Suppressor macrophage treated with lipopolysaccharide for 4 hours (primary cell): ENCODE measurements around the gene B3GLCT.
A peak's percentile ranks its signal among the peaks of the same experiment; 100 is the strongest.
"Not testable (repeated sequence)": the region's sequence is repeated elsewhere in the genome, so short reads cannot be mapped to it uniquely, and the experiment has no call there.

Source experiments
- DNase-seq: peaks from one replicate; pipeline ENCODE4 v3.0.0-alpha.2; 2020

B3GLCT gene

DNA sequence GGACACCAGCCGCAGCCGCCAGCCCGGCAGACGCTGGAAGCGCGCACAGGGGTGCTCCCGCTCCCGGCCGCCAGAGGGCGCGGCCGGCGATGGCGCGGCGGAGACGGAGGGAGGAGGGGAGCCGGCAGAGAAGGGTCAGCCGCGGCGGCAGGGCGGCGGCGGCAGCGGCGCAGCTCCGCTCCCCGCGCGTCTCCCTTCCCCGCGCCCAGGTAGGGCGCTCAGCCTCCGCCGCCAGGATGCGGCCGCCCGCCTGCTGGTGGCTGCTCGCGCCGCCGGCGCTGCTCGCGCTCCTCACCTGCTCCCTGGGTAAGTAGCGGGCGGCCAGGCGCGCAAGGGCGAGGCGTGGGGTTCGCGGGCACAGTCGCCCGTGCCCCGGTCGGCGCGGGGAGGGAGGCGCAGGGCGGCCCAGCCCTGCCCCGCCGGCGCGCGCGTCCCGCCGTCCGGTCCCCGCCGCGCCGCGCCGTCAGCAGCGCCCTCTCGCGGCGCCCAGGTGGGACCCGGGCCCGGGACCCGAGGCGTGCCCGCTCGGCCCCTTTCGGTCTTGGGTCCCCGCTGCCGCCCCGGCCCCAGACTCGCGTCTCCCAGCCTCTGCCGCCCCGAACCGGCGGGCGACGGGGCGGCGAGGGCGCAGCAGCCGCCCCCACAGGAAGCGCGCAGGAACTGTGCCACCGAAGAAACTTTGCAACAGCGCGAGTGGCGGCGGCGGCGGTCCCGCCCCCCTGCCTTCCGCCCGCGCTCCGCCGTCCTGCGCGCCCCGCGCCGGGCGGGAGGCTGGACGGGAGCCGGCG is at the start of gene B3GLCT:
Gene B3GLCT, plus strand, starts transcription at position 127 of the 788 bp plus-strand sequence. Its CDS starts 110 bp downstream, at position 237.
- peak; percentile 90 for DNase-seq

DNA sequence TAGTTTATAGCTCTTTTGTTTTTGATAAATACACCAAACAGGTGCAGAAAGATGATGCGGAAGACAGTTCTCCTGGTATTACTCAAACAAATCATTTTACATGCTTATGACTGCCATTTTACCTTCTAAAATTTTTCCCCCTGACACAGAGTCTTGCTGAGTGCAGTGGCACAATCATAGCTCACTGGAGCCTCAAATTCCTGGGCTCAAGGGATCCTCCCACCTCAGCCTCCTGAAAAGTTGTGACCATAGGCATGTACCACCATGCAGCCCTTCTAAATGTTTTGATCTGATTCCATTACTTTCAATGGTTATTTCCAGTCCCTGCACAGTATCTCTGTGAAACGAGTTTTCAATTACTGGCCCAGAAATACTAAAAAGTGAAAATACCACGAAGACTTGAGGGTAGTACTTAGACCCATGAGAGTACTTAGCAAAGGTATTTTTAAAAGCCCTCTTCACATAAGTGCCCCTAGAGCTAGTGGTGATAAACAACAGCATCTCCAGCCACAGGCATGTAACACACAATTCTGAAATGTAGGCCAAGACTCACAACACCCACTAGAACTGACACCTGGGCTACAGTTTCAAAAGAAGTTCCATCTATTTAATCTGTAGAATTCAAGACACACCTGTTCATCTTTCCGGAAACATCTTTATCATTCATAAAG is 49.3 kb upstream of the B3GLCT start:
- no peak for DNase-seq

DNA sequence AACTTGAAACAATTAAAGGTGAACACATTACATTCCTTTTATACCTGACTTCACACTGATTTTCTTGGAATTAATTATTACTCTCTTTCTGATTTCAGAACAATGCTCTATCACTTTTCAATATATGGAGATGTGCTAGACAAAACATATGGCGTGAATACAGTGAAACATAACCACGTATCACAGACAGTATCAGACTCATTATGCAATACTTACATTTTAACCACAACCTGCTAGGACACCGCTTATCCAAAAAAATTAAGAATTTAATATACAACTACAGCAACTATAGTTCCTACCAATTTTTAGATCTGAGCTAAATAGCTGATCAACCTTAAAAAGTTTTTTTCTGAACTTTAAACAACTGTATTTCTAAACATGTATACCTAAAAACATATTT is 47.9 kb upstream of the B3GLCT start:
- DNase-seq: no peak

DNA sequence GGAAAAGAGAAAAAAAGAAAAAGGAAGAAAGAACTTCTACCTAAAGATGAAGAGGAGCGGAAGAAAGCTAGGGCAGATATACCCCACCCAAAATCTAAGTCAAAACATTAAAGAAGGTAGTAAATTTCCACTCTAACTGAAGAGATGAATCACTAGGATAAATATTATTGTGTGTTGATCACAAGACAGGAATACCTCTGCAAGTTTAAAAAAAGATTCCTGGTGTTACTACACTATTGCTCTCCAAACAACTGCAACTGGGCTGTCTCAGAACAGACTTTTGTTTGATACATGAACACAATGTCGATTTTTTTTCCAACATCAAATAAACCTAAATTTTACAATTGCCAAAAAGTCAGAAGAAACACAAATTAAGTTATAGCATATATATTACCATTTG is 44.8 kb upstream of the B3GLCT start:
- no peak for DNase-seq

DNA sequence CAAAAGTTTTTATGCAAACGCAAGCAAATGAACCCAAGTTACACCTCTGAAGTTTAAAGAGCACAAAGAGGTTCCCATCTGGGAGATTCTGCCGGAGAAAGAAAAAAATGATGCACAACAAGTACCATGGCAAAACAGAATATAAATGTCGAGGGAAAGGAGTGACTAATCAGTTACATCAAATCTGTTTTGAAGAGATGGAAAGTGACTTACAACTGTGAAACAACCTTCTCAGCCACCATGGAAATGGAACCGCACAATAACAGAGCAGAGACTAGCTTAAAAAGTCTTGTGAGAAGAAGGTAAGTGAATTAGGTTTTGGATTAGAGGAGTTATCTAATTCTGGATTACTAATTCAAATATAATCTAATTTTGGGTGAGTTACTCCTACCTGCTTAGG is 40.5 kb upstream of the B3GLCT start:
- DNase-seq: peak; percentile 12

DNA sequence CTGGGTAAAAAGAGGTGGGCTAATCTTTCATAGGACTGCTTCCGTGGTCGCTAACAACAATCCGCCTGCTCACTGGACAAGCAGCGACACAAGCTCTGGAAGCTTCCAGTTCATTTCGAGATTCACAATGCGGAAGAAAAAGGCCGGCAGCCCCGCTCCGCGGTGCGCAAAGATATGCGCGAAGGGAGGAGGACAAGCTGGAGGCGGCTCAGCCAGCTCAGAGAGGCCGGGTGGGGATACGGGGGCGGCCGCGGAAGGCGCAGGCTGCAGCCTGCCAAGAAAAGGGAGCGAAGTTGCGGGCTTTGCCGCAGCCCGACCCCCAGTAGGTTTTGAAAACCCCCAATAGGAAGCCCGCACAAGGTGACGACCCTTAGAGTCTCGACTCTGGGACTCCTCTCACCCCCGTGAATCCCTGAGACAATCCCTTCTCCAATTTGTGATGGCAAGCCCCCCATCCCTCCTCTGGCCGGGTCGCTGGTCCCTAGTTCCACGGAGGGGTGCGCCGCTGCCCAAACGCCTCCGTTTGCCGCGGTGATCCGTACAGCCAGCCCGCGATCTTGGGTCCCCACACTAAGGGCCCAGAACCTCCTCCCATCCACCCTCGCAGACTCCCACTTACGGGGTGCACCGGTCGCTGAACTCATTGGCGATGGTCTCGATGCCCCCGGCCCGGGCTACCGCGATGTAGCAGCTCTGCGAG is 38.8 kb upstream of the B3GLCT start:
- peak; percentile 88 for DNase-seq

- peak; percentile 99 for DNase-seq
Measured at GRCh38 chr13:31161557-31162150, 38.1 kb upstream of the B3GLCT start, which contains the start of gene HSPH1. HSPH1 (minus strand) TSS chr13:31161904; CDS start chr13:31161582, 322 bp downstream.

DNA sequence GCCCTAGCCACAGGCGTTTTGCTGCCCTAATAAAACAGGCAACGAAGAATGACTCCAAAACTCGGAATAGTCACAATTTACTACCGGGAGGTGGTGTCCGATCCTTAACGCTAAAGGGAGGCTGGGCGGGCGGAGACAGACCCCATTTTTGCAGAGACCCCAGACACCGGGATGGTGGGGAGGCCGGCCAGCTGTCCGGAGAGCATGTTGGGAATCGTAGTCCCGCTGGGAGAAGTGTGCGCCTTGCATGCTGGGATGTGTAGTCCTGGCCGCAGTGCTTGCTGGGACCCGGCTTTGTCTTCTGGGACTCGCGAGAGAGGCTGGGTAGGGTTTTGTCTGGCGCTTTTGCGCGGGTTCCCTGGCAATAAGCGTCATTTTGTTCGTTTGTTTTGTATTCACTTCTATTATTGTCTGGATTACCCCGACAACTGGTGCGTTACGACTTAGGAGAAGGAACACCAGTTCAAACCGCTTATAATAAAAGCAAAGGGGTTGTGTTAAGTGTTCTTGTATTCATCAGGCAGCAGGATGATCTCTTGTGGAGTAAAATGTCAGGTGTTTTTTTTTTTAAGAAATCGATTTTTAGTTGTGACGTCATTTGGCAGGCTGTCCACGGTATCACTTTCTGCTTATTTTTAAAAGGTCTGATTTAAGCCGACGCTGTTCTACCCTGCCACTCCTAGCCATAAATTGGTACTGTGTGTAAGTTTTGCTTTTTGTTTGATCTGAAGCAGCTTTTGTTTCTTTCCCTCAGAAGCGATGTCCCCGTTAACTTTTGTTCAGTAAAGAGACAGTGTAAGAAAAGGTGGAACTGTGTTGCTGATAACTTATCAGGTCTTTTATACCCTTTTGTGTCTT is 37.4 kb upstream of the B3GLCT start:
- peak; percentile 97 for DNase-seq

DNA sequence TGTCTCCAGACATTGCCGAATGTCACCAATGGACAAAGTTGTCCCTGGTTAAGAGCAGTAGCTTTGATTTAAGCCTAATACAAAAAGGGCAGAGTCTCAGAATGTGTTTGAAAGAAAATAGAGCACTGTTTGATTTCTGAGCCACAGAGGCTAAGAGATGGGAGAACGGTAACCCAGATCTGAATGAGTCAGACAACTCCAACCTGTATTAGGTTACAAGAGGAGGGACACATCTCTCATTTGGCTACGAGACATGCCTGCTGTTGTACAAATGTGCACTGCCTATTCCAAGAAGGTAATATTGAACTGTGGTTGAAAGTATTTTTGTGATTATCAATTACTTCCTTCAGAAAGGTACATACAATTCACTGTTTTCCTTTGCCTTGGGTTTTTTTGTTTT is 33.2 kb upstream of the B3GLCT start:
- DNase-seq: no peak

DNA sequence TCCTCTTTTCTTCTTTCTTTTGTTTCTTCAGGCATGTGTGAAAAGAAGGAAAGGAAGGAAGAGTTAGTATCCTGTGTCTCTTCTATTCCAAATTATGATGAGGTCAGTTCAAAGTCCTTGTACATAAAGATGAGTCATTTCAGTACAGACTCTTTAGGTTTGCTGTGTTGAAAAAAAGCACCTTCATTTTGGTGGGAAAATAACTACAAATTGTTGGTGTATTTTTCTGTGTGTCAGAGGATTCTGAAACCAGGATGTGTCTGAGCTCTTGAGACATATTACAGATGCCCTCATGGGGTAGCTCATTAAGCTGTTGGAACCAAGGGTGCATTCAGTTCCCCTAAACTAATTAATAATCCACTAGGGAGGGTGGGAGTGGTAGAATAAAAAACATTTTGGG is 32.3 kb upstream of the B3GLCT start:
- DNase-seq: no peak

DNA sequence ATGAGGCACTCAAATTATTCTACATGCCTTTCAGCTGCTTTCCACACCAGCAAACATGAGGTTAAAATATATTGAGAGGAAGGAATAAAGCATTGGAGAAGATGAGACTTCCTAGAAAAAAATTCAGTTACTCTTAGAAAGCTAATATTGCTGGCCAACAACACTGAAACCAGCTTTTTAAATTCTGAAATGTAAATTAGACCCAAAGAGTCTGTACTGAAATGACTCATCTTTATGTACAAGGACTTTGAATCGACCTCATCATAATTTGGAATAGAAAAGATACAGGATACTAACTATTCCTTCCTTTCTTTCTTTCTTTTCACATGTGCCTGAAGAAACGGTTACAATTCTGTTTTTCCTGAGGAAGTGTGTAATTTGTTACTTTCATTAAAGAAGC is 31.6 kb upstream of the B3GLCT start:
- no peak for DNase-seq

DNA sequence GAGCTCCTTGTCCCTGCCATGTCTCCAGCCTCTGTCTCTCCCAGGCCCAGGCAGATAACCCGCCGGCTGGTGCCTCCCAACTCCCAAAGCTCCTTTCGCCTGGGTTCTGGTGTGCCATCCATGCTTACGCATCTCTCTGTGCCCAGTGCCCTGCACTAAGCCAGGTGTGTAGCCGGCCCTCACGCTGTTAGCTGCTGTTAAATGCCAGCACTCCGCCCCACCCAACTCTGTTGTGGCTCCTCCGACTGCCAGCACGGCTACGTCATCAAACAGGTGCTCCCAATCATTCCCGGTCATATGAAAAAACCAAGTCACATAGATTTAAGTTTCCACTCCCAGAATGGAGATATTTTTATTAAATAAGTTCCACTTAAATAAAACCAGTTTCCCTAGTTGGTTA is 31.0 kb upstream of the B3GLCT start:
- no peak for DNase-seq

- DNase-seq: no peak
Measured at GRCh38 chr13:31172001-31172400, 27.8 kb upstream of the B3GLCT start.

- no peak for DNase-seq
Measured at GRCh38 chr13:31172535-31172934, 27.2 kb upstream of the B3GLCT start.

GRCh38 chr13:31174018-31174417 is 25.8 kb upstream of the B3GLCT start:
- DNase-seq: no peak

DNA sequence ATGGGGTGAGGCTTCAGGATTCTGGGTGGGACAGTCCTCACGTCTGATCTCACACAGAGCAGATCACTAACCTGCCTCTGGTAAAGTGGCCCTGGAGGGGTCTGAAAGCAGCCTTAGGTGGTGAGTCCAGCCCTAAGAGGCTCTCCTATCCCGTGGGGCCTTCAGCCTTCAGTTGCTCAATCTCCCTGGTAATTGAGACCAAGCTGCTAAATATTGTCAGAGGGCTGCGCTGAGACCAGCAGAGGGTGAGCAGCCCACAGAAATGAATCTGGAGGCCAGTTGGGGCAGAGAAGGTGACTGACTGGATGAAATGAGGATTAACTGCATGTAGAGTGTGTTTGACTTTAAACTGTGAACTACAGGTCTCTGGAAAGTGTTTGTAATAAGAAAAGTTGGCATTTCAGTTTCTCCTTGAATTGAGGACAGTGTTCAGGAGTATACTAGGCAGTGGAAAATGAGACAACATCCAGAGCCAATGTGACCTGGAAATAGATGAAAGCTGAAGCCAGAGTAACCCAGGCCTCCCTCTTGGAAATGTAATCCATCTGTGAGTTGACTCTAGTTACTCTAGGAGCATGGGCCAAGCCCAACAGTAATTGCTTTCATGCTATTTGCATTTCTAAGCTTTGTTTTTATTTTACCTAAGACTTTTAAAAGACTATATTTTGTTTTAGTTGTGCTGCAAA is 23.8 kb upstream of the B3GLCT start:
- no peak for DNase-seq

DNA sequence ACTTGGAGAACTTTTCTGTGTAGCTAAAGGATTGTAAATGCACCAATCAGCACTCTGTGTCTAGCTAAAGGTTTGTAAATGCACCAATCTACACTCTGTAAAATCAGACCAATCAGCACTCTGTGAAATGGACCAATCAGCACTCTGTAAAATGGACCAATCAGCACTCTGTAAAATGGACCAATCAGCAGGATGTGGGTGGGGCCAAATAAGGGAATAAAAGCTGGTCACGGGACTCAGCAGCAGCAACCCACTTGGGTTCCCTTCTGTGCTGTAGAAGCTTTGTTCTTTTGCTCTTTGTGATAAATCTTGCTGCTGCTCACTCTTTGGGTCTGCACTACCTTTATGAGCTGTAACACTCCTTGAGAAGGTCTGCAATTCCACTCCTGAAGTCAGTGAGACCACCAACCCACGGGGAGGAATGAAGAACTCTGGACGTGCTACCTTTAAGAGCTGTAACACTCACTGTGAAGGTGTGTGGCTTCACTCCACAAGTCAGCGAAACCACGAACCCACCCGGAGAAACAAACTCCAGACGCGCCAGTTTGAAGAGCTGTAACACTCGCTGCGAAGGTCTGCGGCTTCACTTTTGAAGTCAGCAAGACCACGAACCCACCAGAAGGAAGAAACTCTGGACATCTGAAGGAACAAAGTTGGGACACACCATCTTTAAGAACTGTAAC is 21.8 kb upstream of the B3GLCT start:
- not testable (repeated sequence) for DNase-seq

DNA sequence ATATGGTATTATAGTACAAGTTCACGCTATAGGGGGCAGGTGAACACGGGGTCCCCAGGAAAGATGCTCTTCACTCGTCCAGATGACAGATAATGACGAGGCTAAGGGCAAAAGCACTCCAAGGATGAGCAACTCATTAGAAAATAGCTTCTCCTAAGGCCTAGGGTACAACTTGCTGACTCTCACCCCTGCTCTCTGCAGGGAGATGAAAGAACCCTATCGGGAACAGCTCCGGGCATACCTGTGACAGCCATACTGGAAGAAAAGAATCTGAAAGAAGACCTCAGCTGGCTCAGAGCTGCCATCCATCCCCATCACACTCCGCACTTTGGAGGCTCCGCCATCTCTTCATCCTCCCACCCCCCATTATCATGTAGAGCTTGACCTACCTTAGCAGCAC is 20.5 kb upstream of the B3GLCT start:
- DNase-seq: no peak

GRCh38 chr13:31179754-31180153 is 20.0 kb upstream of the B3GLCT start:
- DNase-seq: no peak

DNA sequence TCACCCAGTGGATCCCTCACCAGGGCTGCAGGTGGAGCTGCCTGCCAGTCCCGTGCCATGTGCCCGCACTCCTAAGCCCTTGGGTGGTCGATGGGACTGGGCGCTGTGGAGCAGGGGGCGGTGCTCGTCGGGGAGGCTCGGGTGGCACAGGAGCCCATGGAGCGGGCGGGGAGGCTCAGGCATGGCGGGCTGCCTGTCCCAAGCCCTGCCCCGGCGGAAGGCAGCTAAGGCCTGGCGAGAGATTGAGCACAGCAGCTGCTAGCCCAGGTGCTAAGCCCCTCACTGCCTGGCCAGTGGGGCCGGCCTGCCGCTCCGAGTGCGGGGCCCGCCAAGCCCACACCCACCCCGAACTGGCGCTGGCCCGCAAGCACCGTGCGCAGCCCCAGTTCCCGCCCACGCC is 16.8 kb upstream of the B3GLCT start:
- no peak for DNase-seq

- no peak for DNase-seq
Measured at GRCh38 chr13:31184451-31184850, 15.3 kb upstream of the B3GLCT start.
